ENCODE data around the gene AP1S3. TPM values are rescaled to one million over a fixed set of nuclear protein-coding genes. Genes with fewer than 3 reads are reported as not detected.
A peak's percentile ranks its signal among the peaks of the same experiment; 100 is the strongest.

Gene AP1S3
- total RNA-seq, 1 donor from 2014 or later, result 1.2 TPM

DNA sequence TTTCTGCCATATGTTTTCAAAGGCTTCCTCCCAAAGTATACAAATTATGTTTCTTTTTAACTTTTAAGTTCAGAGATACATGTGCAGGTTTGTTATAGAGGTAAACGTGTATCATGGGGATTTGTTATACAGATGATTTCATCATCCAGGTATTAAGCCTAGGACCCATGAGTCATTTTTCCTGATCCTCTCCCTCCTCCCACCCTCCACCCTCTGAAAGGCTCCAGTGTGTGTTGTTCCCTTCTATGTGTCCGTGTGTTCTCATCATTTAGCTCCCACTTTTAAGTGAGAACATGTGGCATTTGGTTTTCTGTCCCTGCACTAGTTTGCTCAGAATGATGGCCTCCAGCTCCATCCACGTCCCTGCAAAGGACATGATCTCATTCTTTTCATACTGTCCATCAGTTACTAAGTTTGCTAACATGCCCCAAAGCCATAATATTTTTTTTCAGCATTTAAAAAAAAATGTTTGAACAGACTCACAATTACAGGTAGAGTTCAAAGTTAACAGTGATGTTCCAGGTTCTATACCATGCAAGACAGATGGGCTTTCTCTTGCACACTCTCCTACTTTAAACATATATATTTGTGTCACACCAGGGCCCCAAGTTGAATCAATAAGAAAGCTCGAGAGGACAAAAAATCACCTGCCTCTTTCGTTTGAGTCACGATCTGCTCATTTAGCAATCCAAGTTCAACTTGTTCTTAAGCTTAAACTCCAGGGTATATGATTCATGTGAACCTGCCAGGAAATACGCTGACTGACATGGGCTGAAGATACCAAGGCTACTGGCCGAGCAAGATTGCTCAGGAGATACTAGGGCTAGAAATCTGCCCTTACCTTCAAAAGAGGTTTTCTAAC is 77.6 kb downstream of the AP1S3 start:
- peak; percentile 75 for DNase-seq

DNA sequence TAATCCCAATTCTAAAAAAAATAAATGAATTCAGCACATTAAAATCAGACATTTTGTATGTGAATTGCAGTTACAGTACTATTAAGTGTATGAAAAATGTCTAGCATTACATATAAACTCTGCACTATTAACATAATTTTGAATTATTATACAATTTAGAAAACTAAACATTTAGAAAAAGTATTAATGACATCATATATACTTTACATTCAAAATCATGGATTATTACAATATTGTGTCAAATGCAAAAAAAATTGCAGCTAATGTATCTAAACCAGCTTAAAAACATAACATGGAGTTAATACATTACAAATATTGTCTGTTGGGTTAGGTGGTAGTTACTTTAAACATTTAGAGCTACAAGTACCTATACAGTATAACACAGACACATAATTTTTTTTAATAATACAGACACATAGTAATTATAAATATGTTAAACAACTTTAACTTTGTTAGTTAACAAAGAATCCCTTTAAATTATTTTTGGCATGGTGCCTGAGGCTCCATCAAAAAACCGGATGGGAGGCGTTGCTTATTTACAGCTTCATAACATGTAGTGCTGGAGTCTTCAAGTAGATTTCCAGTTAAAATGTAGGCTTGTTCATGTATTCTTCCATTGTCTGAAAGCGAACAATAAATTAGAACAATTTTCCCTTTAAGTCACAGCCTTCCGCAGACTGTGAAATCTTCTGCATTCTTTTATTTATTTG is 79.1 kb downstream of the AP1S3 start:
- DNase-seq, result peak; percentile 64

DNA sequence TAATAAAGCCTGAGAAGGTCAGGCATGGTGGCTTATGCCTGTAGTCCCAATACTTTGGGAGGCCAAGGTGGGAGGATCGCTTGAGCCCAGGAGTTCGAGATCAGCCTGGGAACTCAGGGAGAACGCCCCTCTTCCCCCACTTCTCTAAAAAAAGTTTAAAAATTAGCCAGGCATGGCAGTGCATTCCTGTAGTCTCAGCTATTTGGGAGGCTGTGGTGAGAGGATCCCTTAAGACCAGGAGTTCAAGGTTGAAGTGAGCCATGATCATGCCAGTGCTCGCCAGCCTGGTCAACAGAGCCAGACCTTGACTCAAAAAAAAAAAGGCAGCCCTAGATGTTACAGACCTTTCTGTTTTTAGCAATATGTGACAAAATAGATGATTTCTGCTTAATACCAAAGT is 83.4 kb downstream of the AP1S3 start:
- no peak for DNase-seq

DNA sequence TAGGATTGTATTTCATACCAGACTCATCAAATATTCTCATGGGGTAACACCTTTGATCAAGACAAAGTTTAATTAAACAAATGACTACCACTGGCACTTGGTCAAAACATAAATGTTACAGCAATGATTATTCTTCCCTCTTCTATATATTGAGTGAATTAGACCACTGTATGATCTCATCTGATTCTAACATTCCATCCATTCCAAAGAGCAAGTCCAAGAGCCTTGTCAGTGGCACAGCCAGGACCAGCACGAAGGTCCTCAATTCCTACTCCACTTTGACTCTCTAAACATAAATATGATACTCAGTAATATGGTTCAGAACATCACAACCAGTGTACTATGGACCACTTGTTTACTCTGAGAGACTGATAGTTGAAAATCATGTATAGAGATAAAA is 86.4 kb downstream of the AP1S3 start:
- DNase-seq, result no peak

DNA sequence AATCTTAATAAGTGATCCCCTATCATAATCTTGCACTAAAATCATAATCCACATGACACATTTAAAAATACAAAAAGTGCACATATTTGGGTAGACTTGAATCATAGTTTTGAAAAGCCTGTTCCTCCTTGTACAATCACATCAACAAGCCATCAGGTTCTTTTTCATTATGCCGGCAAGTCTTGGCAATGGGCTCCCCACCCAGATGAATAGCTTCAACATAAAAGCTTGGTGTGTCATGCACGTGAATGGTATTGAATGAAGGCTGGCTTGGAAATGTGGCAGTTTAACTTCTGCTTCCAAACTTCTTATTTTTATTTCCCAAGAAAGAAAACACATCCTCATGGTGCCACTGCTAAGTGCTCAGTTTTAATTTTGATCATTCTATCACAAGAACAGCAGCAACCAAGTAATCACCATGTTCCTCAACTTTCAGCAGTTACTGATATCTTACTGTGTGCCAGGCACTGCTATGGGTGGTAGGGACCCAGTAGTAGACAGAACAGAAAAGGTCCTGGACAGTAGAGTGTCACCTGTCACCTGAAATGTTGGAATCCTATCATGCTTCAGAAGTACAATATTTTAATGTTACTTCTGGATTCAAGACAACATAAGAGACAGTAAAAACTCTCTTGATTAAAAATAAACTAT is 89.9 kb downstream of the AP1S3 start:
- no peak for DNase-seq

DNA sequence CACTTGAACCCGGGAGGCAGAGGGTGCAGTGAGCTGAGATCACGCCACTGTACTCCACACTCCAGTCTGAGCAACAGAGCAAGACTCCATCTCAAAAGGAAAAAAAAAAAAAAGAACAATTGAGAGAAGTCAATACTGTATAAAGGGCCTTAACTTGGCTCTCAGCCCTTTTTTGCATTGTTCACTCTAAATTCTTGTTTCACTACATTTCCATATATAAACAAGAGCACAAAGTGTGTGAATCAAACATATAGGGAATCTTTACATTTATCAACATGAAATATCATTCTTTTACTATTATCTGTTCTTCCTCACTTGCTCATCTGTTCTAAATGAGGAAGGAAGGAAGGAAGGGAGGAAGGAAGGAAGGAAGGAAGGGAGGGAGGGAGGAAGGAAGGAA is 90.8 kb downstream of the AP1S3 start:
- DNase-seq, result peak; percentile 45

DNA sequence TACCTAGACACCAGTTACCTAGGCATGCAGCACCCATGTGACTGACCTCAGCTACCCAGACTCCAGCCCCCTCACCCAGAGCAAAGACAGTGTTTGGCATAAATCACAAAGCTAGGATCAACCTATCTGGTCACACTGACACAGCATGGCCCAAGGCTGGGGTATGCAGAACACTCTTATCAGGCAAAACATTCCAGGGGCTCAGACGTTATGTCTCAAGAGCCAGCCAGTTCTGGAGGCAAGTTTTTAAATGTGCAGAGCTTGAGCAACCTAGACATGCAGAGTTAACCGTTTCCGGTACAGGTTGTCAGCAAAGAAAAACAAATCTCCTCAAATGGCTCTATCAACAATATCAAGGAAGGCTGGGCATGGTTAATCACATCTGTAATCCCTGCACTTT is 92.8 kb downstream of the AP1S3 start:
- no peak for DNase-seq

DNA sequence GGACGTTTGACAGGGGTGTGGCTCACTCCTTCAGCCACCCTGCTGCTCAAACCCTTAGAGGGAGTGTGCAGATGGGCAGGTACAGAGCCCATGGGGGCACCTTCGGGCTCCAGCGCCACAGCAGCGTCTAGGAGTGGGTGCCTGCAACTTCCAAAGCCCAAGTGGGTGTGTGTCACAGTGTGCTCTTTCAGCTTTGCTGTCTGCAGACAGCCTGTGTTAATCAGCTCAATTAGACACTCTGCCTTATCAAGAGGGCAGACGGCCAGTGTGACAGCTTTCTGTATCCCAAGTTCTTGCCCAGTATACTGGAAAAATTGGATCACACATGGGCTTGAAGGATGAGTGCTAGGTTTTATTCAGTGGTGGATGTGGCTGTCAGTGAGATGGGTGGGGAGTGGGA is 96.7 kb downstream of the AP1S3 start:
- DNase-seq, result no peak

DNA sequence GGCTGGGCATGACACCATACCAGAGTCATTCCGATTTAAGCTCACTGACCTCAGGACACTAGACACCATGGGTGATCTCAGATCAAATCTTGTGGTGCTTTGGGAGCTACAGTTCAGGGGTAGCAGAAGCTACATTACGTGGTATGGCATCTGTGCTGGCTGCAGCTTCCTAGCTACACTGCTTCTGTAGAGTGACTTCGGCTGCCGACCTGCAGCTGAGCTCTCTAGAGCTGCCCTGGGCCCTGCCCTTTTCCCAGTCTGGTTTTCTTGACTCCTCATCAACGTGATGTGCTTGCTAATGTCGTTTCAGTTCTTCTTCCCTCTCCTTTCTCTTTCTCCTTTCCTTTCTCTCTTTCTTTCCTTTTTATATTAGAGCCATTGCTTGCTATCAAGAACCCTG is 100.2 kb downstream of the AP1S3 start:
- DNase-seq, result no peak

DNA sequence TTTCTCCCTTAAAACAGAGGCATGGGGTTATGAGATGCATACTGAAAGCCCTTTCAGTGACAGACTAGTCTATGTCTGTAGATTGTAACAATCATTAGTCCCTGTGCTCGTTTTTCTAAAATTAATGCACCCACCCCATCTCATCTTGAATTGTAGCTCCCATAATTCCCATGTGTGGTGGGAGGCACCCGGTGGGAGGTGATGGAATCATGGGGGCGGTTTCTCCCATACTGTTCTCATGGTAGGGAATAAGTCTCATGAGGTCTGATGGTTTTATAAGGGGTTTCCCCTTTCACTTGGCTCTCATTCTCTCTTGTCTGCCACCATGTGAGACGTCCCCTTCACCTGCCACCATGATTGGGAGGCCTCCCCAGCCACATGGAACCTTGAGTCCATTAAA is 100.9 kb downstream of the AP1S3 start:
- DNase-seq, result no peak

DNA sequence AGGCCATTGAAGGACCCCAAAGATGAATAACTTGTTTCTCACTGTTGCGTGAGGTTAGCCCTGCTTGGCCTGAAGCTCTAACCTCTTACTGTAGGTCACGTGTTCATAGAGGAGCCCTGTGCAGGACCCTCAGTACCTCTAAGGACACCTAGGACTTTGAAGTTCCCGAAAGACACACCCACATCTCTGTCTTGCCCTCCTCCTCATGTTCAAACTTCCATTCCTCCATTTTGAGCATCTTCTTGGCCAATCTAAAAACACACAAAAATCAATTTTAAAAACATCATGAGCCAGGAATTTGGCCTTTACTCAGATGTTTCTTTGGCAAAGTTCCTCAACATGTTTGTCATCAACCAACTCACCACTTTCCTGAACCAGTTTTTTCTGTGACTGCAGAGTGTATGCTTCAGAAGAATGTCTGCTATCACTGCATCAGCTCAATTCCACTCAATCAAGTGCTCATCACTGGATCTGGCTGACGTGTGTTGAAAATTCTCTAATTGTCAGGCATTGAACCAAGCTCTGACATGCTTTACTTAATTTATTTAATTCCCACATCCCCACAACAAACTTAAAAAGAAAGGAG is 101.6 kb downstream of the AP1S3 start:
- DNase-seq, result peak; percentile 65

DNA sequence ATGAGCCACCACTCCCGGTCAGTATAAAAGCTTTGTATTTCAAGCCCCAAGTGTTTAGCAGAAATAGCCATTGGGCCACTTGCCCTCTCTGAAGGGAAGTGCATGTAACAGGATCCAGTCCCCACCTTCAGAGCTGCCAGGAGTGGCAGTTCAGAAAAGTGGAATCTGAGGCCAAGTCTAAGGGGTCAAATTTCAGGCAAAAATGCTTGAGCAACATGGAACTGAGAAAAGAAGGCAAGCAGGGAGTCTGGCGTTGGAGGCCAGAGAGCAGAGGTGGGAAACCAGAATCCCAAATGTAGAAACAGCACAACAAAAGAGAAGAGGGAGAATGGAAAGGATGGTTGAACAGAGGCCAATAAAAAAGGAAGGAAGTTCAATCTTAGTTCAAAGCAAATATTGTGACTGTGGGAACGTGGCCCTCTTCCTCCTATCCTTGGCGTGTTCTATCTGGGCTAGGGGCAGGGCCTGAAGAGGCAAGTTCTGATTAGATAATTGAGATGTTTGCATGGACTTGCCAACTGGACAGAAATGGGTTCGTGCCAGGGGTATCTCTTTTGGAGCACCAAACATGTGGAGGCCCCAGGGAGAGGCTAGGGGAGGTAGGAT is 102.2 kb downstream of the AP1S3 start:
- DNase-seq, result no peak

DNA sequence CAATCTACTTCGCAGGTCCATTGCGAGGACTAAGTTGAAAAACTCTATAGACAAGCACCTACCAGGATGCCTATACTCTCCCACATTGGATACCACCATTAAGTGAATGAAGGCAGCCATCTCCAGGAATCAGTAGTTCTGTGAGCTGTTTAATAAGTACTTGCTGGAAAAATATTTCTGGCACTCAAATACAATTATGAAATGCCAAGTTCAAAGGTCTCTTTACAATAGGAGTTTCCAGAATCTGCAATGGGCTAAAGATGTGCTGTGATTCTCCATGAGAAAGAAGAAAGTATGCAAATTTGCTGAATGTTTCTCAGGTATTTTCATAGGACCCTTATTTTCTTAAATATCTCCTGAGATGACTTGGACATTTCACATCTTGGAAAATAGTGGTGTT is 103.0 kb downstream of the AP1S3 start:
- DNase-seq, result no peak

DNA sequence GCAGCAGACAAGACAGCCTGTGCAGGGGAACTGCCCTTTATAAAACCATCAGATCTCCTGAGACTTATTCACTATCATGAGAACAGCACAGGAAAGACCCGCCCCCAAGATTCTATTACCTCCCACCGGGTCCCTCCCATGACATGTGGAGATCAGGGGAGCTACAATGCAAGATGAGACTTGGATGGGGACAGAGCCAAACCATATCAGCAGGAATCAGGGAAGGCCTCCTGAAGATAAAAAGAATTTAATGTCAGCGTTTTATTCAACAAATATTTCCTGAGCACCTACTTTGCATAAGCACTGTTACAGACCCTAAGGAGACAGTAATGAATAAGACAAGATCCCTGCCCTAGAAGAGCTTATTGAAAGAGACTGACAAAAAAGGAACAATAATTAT is 105.0 kb downstream of the AP1S3 start:
- no peak for DNase-seq

DNA sequence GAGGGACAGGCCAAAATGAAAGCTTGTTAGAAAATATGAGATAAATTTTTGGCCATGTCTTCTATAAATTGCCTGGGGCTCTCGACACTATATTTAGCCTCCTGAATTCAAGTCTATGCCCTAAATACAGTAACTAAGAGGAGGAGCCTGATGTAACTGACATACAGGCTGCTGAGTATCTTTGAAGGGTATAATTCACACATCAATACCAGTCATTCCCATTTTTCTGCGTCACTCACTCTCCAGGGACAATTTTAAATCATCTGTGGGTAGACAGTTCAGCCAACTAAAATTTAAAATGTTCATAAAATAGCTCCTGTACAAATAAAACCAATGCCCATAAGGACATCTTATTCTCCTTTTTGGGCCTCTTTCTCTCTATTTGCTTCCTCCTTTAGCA is 105.9 kb downstream of the AP1S3 start:
- no peak for DNase-seq

DNA sequence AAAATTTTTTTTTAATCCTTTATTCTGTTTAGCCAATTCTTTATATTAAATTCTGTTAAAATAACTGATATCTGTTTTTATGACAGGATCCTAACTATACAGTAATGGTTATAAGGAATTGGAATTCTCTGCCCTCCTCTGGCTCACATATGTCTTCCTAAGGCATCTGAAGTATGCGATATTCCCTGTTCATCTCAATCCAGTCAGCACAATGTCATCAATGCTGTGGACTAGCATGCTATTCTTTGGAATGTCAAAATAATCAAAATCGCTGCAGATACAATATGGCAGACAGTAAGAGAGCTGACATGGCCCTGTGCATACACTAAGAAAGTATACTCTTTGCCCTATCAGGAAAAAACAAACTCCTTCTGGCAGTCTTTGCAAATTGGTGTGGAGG is 107.6 kb downstream of the AP1S3 start:
- DNase-seq, result no peak

DNA sequence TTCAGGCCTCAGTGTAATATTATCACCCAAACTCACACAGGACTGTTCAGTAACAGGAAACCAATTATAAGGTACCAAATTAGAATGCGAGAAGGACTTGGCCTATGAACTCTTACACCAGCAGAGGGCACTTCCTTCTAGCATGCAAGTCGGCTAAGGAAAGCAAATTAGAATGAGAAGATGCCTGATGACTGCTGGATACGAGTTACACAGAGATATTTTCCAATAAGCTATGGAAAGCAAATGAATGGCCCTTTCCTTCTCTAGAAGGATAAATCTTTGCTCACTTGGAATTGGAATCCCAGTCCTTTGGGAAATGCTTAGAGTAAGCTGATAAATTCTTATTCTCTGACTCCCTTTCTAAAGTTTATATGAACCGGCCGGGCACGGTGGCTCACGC is 109.8 kb downstream of the AP1S3 start:
- peak; percentile 80 for DNase-seq

DNA sequence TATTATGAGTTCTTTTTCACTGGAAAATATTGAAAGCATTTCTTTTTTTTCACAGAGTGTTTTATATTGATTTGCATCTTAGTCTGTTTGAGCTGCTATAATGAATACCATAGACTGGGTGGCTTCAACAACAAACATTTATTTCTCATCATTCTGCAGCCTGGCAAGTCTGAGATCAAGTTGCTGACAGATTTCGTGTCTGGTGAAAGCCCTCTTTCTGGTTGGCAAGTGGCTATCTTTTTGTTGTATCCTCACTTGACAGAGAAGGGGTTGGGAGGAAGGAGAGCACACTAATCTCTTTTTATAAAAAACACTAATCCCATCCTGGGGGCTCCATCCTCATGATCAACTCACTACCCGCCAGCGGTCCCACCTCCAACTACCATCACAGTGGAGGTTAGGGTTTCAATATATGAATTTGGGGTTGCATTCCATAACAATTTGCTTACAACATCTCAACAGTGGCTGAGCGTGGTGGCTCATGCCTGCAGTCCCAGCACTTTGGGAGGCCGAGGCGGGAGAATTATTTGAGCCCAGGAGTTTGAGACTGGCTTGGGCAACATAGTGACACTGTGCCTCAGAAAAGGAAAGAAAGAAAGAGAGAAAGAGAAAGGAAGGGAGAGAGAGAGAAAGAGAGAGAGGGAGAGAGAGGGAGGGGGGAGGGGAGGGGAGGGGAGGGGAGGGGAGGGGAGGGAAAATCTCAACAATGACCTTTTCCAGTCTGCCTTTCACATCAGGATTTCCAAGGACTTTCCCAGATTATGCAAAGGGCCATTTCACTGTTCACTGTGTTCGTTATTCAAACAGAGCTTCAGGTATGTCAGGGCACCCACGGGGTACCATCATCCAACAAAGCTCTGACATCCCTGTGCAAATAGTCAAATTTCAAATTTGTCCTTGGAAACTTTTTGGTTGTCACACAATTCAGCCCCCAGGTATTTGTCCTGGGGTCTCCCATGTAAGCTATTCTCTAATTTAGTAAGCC is 111.1 kb downstream of the AP1S3 start:
- no peak for DNase-seq

DNA sequence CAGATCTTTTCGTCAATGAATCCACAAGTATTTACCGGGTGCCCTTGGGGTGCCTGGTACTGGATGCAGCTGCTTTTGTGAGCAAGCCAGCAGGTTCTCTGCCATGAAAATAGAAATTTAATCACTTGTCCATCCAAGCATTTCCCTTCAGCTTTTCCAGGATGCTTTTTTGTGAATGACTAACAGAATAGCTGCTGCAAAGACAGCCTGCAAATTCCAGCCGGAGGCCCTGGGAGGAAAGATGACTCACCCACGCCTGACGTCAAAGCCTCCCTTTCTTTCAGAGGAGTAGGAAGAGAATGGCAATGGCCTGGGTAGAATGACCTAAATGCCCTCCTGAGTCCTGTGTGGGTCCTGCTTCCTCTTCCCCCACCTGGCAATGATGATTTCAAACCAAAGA is 111.9 kb downstream of the AP1S3 start:
- peak; percentile 98 for DNase-seq

DNA sequence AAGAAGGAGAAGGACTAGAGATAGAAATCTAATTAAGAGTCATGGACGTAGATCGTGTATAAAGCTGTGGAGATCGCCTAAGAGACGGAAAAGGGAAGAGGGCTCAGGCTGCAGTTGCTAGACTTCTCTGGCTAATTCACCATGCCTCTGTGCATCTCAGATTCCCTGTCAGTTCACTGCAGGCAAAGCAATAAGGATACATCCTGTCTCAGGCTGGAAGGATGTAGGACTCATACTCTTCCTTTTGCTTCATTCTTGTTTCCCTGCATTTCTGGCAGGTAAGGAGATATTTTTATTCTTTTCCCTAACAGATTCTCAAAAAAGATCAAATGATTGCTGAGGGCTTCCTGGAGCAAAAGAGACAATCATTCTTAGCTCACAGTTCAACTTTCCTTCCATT is 112.5 kb downstream of the AP1S3 start:
- peak; percentile 48 for DNase-seq

DNA sequence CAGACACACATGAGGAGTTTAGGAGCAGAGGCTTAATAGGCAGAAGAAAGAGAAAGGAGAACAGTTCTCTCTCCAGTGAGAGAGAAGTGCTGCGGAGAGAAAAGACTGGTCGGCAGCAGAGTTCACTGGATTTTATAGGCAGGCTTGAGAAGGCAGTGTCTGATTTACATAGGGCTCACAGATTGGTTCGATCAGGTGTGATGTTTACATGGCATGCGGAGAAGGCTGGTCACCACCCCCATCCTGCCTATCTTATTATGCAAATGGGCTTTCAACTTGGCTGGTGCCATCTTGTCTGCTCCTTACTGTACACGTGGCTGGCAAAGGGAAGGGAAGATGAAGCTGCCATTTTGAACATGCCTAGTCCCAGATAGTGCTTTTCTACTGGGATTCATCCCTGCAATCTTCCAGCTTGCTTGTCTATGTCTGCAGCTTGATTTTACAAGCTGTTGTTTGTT is 113.4 kb downstream of the AP1S3 start:
- no peak for DNase-seq

DNA sequence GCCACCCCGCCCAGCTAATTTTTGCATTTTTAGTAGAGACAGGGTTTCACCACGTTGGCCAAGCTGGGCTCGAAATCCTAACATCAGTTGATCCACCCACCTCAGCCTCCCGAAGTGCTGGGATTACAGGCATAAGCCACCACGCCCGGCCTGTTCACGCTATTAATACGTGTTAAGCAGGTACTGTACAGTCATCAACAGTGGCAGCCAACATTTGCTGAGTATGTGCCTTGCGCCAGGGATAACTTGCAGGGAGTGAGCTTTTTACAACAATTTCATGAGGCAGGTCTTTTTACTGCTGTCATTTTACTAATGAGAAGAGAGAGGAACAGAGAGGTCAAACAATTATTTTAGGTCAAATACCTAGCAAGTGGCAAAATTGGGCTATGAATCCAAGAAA is 115.2 kb downstream of the AP1S3 start:
- no peak for DNase-seq
